Stimulated activated naive CD8-positive, alpha-beta T cell treated with anti-CD3 and anti-CD28 coated beads, Interleukin-15, amount 100 ng/mL, for 72 hours (primary cell): ENCODE data around the gene YY2.
A peak's percentile ranks its signal among the peaks of the same experiment; 100 is the strongest.
"Not testable (repeated sequence)": the region's sequence is repeated elsewhere in the genome, so short reads cannot be mapped to it uniquely, and the experiment has no call there.

ENCODE experiments used
- ATAC-seq: fragments of 150-1000 bp; cut with Tn5 transposase; 2 replicates; pipeline ENCODE4 v1.10.0; 2021; ENCODE audit warnings: mild to moderate bottlenecking, moderate library complexity
- DNase-seq, 2 donors: peaks; one replicate each; pipeline ENCODE4 v3.0.0; 2021 to 2022
- H3K27ac Mint-ChIP-seq, 2 donors: one replicate each; pipeline ENCODE4 v1.8.0; 2022; ENCODE audit warnings: mild to moderate bottlenecking in 2 of 2, mixed read lengths in 2 of 2, moderate library complexity in 2 of 2
- H3K27me3 Mint-ChIP-seq: one replicate; pipeline ENCODE4 v1.8.0; 2022; ENCODE audit warnings: mixed read lengths
- H3K4me1 Mint-ChIP-seq: one replicate; pipeline ENCODE4 v1.8.0; 2022; ENCODE audit warnings: mild to moderate bottlenecking, mixed read lengths
- H3K4me3 Mint-ChIP-seq, 2 donors: one replicate each; pipeline ENCODE4 v1.8.0; 2022; ENCODE audit warnings: mild to moderate bottlenecking in 2 of 2, mixed read lengths in 2 of 2, moderate library complexity in 1 of 2
- H3K9me3 Mint-ChIP-seq, 2 donors: one replicate each; pipeline ENCODE4 v1.8.0; 2022; ENCODE audit warnings: mixed read lengths in 2 of 2

Gene YY2

DNA sequence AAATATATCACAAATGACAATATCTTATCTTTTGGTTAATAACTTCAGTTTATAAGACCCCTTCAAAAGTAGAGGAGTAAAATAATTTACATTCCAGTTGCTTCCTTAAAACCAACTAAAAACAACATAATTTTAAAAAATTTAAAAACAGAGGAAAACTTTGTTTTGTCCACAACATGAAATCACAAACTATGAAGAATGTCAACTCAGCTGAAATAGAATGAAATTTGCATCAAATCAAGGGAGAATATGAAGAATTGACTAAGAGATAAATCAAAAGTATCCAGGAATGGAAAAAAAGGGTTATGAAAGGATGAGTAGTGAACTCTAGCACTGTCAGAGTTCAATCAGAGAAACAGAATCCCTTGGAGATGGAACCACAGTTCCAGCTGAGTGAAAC, 2.2 kb upstream of the YY2 start:
- Mint-ChIP-seq H3K4me1 (no peaks in the 10 kb centered on the region), H3K27ac (no peak overlapping the region), H3K4me3 (no peak overlapping the region), H3K9me3 (no peaks in the 10 kb centered on the region), H3K27me3 (no peaks in the 10 kb centered on the region)
- DNase-seq, result no peak
- no peak for ATAC-seq

DNA sequence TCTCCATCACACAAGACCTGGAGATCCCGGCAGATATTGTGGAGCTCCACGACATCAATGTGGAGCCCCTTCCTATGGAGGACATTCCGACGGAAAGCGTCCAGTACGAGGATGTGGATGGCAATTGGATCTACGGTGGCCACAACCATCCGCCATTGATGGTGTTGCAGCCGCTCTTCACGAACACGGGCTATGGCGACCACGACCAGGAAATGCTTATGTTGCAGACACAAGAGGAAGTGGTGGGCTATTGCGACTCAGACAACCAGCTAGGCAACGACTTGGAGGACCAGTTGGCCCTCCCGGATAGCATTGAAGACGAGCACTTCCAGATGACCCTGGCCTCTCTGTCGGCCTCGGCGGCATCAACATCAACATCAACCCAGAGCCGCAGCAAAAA, 717 bp downstream of the YY2 start:
- no peak for ATAC-seq
- H3K4me3 Mint-ChIP-seq, result no peak overlapping the region
- no peak overlapping the region for H3K27ac Mint-ChIP-seq
- no peaks in the 10 kb centered on the region for H3K9me3 Mint-ChIP-seq
- no peak for DNase-seq
- no peaks in the 10 kb centered on the region for H3K4me1 Mint-ChIP-seq
- H3K27me3 Mint-ChIP-seq, result no peaks in the 10 kb centered on the region

DNA sequence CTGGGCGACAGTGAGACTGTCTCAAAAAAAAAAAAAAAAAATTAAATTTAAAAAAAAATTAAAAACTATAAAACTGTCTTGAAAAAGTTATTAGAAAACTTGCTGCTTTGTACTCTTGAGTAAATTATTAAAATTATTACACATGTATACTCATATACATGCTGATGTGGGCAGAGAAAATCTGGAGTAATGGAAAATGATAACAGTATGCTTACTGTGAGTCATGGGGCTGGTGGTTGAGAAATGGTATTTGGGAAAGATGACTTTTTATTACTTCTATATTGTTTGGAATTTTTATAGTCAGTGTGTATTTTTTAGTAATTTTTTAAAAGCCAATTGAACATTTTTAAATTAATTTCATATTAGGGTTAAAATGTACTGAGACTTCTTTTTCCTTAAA, 7.5 kb downstream of the YY2 start:
- Mint-ChIP-seq H3K4me1 (peaks cover 7% of the 10 kb centered on the region), H3K27me3 (no peaks in the 10 kb centered on the region), H3K4me3 (no peak overlapping the region), H3K9me3 (no peaks in the 10 kb centered on the region), H3K27ac (no peak overlapping the region)
- ATAC-seq (no peak), DNase-seq (no peak)

DNA sequence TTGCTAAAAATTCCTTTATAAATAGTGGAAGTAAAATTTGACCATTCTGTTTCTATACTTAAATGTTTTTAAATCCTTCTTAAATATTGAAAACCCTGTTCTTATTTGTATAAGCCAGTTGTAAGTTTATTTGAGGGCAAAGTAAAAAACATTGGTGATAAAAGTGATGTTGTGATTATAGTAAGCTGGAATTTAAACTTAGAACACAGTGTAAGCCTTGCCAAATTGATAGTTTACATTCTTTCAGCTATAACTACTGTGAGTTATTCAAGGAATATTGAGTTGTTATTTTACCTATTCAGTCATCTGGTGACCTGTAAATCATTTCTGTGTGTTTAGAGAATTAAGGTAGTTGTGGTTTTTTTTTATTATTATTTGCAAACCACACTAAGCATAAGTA, 9.6 kb downstream of the YY2 start:
- H3K4me3 Mint-ChIP-seq, result no peak overlapping the region
- DNase-seq (no peak), ATAC-seq (no peak)
- no peaks in the 10 kb centered on the region for H3K9me3 Mint-ChIP-seq
- no peaks in the 10 kb centered on the region for H3K27me3 Mint-ChIP-seq
- no peak overlapping the region for H3K27ac Mint-ChIP-seq
- H3K4me1 Mint-ChIP-seq, result peaks cover 7% of the 10 kb centered on the region

DNA sequence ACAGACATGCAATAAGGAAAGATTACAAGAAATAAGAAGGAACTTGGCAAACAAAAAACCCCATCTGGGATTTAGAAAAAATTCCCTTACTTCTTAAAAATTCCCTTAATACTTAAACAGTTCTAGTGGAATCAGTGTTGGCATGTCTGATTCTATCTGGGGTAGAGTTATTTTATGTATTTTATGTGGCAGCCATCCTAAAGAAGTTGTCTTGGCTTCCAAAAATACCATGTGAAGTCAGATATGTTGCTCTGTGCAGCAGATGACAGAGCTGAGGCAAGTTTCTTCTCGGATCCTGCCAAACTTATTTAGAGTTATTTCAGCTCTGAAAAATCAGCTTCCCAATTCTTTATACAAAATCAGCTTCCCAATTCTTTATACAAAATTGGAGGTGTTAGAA, 14.7 kb downstream of the YY2 start:
- ATAC-seq (no peak), DNase-seq (no peak)
- Mint-ChIP-seq H3K4me1 (no peaks in the 10 kb centered on the region), H3K27ac (no peak overlapping the region), H3K9me3 (no peaks in the 10 kb centered on the region), H3K4me3 (no peak overlapping the region), H3K27me3 (no peaks in the 10 kb centered on the region)

DNA sequence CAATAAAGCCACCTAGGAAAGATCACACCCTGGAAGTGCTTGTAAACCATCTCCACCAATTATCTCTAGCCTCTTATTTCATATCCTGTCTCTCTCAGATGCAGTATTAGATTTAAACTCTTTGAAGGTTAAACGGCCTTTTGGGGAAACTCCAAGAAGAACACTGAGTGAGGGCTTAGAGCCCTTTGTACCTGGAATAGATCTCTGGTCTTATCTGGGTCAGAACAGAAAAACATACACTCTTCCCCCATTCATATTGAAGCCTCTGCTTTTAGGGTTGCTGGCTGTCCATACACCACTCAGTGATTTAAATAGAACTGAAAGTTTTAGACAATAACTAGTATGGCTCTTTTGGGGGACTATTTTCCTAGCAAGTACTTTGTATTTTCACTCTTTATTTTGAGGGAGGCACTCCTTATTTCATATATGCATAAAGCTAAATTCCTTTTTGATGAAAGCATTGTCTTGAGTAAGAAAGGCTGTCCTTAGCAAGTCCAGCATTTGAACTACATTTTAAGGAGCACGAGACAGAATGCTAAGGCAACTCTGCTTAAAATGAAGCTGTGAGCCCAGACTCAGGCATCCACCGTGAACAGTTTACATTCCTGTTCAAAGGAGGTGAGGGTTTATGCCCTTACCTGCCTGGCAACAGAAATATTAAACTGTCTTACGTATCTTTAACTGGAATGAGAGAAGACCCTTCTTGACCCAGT, 17.4 kb downstream of the YY2 start:
- no peak for ATAC-seq
- Mint-ChIP-seq H3K4me3 (no peak overlapping the region), H3K9me3 (no peaks in the 10 kb centered on the region), H3K27ac (peak overlapping the region in 1 of 2 donors; percentile 62), H3K27me3 (no peaks in the 10 kb centered on the region), H3K4me1 (no peaks in the 10 kb centered on the region)
- DNase-seq, result no peak

DNA sequence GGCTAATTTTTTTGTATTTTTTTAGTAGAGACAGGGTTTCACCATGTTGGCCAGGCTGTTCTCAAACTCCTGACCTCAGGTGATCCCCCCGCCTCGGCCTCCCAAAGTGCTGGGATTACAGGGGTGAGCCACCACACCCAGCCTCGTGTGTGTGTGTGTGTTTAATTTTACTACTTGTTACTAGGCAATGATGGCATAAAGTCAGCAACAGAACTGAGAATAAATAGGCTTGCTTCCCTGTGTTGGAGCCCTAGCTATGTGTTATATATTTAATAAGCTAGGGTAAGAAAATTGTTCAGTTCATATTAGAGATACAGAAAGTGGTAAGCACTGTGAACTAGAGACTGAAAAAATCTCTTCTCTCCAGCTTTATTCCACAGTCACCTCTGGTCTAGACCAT, 18.4 kb downstream of the YY2 start:
- H3K9me3 Mint-ChIP-seq, DNase-seq, H3K4me1 Mint-ChIP-seq, ATAC-seq, H3K27ac Mint-ChIP-seq, H3K4me3 Mint-ChIP-seq, H3K27me3 Mint-ChIP-seq: not testable (repeated sequence)

DNA sequence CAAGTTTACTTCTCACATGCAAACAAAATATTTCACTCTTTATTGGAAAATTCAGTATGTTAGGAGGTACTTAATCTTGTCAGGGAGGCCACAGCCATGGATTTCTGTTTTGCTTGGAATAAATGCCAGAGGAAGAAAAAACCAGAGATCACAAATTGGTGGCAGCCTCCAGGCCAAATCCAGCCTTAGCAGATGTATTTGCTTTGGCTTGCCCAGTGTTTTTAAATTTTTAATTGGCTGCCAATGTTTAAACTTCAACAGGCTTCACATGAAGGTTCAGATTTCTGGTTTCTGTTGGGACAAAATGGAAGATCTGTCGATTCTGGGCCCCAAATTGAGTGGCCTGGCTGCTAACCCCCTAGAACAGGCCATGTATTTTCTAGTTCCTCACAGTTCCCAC, 19.2 kb downstream of the YY2 start:
- Mint-ChIP-seq H3K27me3 (no peaks in the 10 kb centered on the region), H3K4me3 (no peak overlapping the region), H3K9me3 (no peaks in the 10 kb centered on the region), H3K4me1 (no peaks in the 10 kb centered on the region), H3K27ac (no peak overlapping the region)
- no peak for DNase-seq
- ATAC-seq, result no peak

DNA sequence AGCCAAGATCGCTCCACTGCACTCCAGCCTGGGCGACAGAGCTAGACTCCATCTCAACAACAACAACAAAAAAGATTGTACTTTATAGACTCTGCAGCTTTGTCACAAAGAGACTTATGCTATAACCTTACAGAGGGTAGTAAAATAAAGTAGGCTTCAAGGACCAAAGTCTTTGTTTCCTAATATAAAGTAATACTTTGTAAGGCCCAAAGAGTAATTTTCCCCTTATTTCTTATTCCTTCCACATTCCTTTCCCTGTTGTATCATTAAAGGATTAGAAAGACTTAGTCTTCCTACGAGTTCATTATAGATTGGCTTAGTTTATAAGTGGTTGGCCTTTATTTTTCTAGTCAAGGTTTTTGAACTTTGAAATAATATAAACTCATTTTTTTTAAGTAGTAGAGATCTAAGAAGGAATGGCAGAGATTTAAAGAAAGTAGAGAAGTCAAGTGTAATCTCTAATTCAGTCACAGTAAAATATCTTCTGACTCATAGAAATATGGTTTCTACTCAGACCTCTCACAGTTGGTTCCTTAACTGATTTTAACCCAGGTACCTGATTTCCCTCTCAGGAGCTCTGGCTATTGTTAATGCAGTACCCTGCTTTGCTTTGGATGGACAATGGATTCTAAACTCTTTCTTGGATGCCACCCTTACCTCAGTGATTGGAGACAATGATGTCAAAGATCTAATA, 26.2 kb downstream of the YY2 start:
- ATAC-seq, result no peak

DNA sequence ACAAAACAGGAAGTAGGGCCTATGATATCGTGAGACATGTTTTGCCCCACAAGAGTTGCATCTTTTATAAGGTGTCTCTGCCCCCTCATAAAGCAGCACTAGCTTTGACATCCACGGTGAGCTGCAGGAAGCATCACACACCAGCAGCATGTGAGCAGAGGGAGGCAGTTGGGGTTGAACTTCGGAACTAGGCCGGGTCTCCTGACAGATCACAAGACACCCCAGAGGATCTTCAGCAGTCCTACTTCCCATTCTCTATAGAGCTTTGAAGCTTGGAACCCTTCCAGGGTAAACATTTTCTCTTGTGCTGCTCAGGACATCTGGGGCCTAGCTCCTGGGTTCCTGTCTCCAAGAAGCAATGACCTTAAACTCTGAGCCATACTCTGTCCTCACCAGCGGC, 27.5 kb downstream of the YY2 start:
- ATAC-seq (no peak), DNase-seq (no peak)
- Mint-ChIP-seq H3K27ac (no peak overlapping the region), H3K9me3 (no peaks in the 10 kb centered on the region), H3K4me3 (no peak overlapping the region), H3K27me3 (no peaks in the 10 kb centered on the region), H3K4me1 (no peaks in the 10 kb centered on the region)

More for the DNA sequence above, 26.2 kb downstream of the YY2 start:
- Mint-ChIP-seq H3K4me1 (no peaks in the 10 kb centered on the region), H3K27me3 (no peaks in the 10 kb centered on the region), H3K27ac (no peak overlapping the region), H3K4me3 (no peak overlapping the region), H3K9me3 (no peaks in the 10 kb centered on the region)
- no peak for DNase-seq

DNA sequence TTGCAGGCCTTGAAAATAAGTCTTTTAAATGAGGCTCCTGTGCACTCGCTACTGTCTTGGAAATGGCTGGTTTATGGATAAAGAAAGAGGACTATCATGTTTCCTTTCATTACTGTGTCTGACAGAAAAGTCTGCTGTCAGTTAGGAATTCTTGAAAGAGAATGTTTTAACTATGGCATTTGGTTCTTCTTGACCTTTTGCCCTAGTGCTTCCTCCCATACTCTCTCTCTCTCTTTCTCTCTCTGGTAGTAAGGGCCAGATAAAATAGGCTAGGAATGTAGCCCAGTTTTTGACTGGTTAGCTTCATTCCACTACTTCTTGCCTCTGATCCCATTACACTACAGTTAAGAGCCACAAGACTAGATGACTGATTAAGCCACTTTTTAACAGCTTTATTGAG, 29.8 kb downstream of the YY2 start:
- DNase-seq, result no peak
- no peaks in the 10 kb centered on the region for H3K9me3 Mint-ChIP-seq

DNA sequence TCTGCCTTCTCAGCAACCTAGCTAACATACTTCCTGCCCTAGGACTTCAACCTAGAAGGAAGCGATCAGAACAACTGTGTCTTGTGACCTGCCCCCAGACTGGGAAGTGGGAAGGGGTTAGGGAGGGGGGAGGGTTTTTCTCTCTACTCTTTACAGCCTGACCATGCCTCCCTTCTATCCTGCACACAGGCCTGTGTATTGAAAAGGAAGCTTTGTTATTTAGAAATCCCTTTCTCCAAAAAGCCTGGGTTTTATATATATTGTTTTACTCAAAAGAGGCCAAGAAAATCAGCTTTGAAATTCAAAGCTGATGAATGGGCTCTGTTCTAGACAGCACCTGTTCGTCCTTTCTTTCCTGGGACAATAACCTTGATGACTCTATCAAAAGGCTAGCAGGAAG, 49.5 kb downstream of the YY2 start:
- no peaks in the 10 kb centered on the region for H3K9me3 Mint-ChIP-seq
- H3K27ac Mint-ChIP-seq, result no peak overlapping the region
- no peaks in the 10 kb centered on the region for H3K4me1 Mint-ChIP-seq
- H3K4me3 Mint-ChIP-seq, result no peak overlapping the region
- H3K27me3 Mint-ChIP-seq, result no peaks in the 10 kb centered on the region
- no peak for DNase-seq
- no peak for ATAC-seq

More for the DNA sequence above, 29.8 kb downstream of the YY2 start:
- Mint-ChIP-seq H3K4me1 (no peaks in the 10 kb centered on the region), H3K4me3 (no peak overlapping the region), H3K27ac (no peak overlapping the region), H3K27me3 (no peaks in the 10 kb centered on the region)
- no peak for ATAC-seq

DNA sequence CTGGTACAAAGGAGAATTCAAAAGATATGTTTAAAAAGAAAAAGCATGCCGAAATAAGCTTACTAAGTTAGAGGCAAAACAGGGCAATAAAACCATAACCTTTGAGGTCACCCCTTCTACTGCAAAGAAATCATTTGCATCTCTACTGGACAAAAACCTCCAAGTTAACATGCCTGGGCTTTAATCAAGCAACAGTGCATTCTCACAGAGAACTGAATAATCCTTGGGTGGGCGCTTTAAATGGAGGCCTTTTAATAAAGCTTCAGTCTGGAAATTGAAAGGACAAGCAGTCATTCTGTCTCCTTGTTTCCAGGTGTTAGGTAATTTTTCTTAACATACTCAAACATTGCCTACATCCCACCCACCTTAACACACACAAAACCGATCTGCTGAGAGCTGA, 50.2 kb downstream of the YY2 start:
- ATAC-seq, result no peak

DNA sequence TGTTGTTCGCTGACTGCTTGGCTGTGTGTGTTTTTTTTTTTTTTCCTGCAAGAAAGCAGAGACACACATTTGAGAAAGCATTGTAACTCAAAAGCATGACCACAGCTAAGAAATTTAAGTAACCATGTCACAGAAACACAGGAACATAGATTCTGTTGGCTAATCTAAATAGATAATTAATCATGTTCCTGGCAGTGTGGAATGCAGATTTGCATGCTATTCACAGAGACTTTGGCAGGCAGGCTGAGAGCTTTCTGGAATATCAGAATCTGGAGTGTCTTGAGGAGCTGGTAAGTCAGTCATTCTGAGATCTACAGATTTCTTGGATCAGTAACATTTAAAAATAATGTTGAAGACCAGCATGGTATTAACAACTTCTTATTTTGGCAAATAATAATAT, 51.5 kb downstream of the YY2 start:
- DNase-seq (no peak), ATAC-seq (no peak)
- H3K4me1 Mint-ChIP-seq, result peaks cover 3% of the 10 kb centered on the region
- no peaks in the 10 kb centered on the region for H3K27me3 Mint-ChIP-seq
- H3K27ac Mint-ChIP-seq, result no peak overlapping the region
- H3K4me3 Mint-ChIP-seq, result no peak overlapping the region
- H3K9me3 Mint-ChIP-seq, result no peaks in the 10 kb centered on the region

More for the DNA sequence above, 50.2 kb downstream of the YY2 start:
- H3K4me1 Mint-ChIP-seq, result no peaks in the 10 kb centered on the region
- no peak overlapping the region for H3K4me3 Mint-ChIP-seq
- H3K27ac Mint-ChIP-seq, result no peak overlapping the region
- no peak for DNase-seq
- H3K27me3 Mint-ChIP-seq, result no peaks in the 10 kb centered on the region
- no peaks in the 10 kb centered on the region for H3K9me3 Mint-ChIP-seq
